ENCODE results near the gene MX2.

DNA sequence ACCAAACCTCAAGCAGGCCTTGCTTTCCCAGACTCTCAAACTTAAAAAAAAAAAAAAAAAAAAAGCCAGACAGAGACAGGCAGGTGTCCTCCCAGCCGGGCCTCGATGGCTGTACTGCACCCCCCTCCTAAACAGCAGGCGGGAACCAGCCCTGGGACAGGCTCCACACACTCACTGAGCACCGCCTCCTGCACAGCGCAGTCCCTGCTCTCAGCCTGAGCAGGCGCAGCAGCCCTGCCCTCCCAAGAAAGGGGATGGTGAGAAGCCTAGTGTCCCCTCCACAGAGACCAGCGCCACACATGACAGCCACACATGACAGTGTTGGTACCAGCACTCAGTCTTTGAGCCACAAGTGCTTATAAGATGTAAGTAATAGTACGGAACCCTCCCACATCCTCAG, 11.9 kb downstream of the MX2 start:
- TF ChIP-seq, protein P1, sequence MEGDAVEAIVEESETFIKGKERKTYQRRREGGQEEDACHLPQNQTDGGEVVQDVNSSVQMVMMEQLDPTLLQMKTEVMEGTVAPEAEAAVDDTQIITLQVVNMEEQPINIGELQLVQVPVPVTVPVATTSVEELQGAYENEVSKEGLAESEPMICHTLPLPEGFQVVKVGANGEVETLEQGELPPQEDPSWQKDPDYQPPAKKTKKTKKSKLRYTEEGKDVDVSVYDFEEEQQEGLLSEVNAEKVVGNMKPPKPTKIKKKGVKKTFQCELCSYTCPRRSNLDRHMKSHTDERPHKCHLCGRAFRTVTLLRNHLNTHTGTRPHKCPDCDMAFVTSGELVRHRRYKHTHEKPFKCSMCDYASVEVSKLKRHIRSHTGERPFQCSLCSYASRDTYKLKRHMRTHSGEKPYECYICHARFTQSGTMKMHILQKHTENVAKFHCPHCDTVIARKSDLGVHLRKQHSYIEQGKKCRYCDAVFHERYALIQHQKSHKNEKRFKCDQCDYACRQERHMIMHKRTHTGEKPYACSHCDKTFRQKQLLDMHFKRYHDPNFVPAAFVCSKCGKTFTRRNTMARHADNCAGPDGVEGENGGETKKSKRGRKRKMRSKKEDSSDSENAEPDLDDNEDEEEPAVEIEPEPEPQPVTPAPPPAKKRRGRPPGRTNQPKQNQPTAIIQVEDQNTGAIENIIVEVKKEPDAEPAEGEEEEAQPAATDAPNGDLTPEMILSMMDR (IDR thresholded peaks at IDR 0.05): no peak
- no peak for TF ChIP-seq POLR2A (IDR thresholded peaks at IDR 0.05)
